Adrenal gland (tissue), 5 donors: ENCODE measurements around the gene CLCN5.
A peak's percentile ranks its signal among the peaks of the same experiment; 100 is the strongest.

Experiments
- POLR2A ChIP-seq, 2 donors: fragments of 450-650 bp; IDR thresholded peaks; one replicate each; pipeline ENCODE4 v1.6.1; 2017; ENCODE audit warnings: antibody characterized with exemption in 2 of 2, mild to moderate bottlenecking in 2 of 2, moderate library complexity in 1 of 2
- TF ChIP-seq, protein P1 (sequence below), 6 experiments: fragments of 450-650 bp in 4 of 6; fragments of 200-600 bp in 2 of 6; sonication (generic) in 1 of 6; IDR thresholded peaks; 1 replicate in 5 of 6; 2 replicates in 1 of 6; pipeline versions ENCODE4 v1.5.1 to v1.8.0; 2016 to 2021; ENCODE audit warnings: antibody characterized with exemption in 6 of 6, mild to moderate bottlenecking in 2 of 6, moderate library complexity in 1 of 6
- donor health status: DM: no; HTN: no; CAD: no.

DNA sequence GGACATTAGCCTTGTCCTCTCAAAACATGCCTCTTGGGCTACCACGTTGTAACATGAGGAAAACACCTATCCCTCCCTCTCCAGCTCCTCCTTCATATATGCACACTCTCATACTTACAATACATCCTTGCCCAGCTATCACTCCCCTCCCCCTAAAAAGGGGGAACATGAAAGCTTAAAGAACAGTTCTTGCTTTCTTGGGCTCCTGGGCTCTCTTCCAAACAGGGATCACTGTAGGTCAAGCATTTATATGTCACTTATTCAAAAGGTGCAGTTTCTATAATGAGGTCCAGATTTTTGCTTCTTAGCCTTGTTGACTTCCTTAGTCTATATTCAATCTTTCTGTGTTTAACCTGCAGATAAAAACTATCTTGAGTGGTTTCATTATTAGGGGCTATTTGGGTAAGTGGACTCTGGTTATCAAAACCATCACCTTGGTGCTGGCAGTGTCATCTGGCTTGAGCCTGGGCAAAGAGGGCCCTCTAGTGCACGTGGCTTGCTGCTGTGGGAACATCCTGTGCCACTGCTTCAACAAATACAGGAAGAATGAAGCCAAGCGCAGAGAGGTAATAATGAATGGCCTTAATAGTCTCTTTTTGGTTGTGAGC, 159.0 kb downstream of the CLCN5 start:
- TF ChIP-seq, protein P1, sequence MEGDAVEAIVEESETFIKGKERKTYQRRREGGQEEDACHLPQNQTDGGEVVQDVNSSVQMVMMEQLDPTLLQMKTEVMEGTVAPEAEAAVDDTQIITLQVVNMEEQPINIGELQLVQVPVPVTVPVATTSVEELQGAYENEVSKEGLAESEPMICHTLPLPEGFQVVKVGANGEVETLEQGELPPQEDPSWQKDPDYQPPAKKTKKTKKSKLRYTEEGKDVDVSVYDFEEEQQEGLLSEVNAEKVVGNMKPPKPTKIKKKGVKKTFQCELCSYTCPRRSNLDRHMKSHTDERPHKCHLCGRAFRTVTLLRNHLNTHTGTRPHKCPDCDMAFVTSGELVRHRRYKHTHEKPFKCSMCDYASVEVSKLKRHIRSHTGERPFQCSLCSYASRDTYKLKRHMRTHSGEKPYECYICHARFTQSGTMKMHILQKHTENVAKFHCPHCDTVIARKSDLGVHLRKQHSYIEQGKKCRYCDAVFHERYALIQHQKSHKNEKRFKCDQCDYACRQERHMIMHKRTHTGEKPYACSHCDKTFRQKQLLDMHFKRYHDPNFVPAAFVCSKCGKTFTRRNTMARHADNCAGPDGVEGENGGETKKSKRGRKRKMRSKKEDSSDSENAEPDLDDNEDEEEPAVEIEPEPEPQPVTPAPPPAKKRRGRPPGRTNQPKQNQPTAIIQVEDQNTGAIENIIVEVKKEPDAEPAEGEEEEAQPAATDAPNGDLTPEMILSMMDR (IDR thresholded peaks at IDR 0.05): peak in 4 of 6 experiments; percentile 24 to 37 (median 28)
- TF ChIP-seq POLR2A (IDR thresholded peaks at IDR 0.05): no peak
